Endothelial cell of umbilical vein (primary cell): ENCODE results near the gene CNOT1. TPM values are rescaled to one million over a fixed set of nuclear protein-coding genes. Genes with fewer than 3 reads are reported as not detected.

Source experiments
- BruUV-seq: library from RNA; stranded (reverse); fragments of 400-500 nt; replicated peaks from 2 replicates; lab custom pipeline; 2021; lab: Mats Ljungman, UMichigan
- CTCF ChIA-PET: fragments of 300-600, 350-600 bp; sonication (Branson Sonifier 250); formaldehyde crosslinking; loops from one replicate; lab custom pipeline; 2021; ENCODE audit warnings: antibody characterized with exemption, inconsistent platforms; lab: Charles Lee
- POLR2A ChIA-PET: fragments of 300-600, 350-600 bp; sonication (Branson Sonifier 250); formaldehyde crosslinking; loops from one replicate; lab custom pipeline; 2021; ENCODE audit warnings: antibody characterized with exemption, inconsistent platforms; lab: Charles Lee
- DNase-seq: peaks from one replicate; pipeline ENCODE4 v3.0.0-alpha.2; 2011; ENCODE audit warnings: low read depth, low spot score
- FAIRE-seq: peaks from 2 replicates; lab custom pipeline; 2011; peaks lifted over from hg19 to GRCh38; lab: Jason Lieb, UNC
- H2AFZ ChIP-seq: 2 replicates; pipeline ENCODE4 v1.6.0; 2012; ENCODE audit warnings: low read depth, low read length, control low read depth, inconsistent platforms
- H3K27ac ChIP-seq: 2 replicates; pipeline ENCODE4 v1.5.1; 2011; ENCODE audit warnings: low read depth, mild to moderate bottlenecking, control low read depth, low read length, moderate library complexity; ENCODE audit not compliant: insufficient read depth
- H3K27me3 ChIP-seq, 2 experiments: 2 replicates each; pipeline versions ENCODE4 v1.6.0 to v1.6.1; 2011; ENCODE audit warnings: low read length in 2 of 2, mixed read lengths in 1 of 2; ENCODE audit not compliant: control insufficient read depth in 2 of 2, insufficient read depth in 2 of 2
- H3K36me3 ChIP-seq, 2 experiments: 2 replicates in 1 of 2; 3 replicates in 1 of 2; pipeline ENCODE4 v1.5.1; 2011; ENCODE audit warnings: low read length in 2 of 2, mild to moderate bottlenecking in 1 of 2, moderate library complexity in 1 of 2; ENCODE audit not compliant: control insufficient read depth in 2 of 2, insufficient read depth in 2 of 2; ENCODE audit errors: extremely low read depth in 1 of 2
- H3K4me1 ChIP-seq: 3 replicates; pipeline ENCODE4 v1.5.1; 2011; ENCODE audit warnings: mild to moderate bottlenecking, low read length; ENCODE audit not compliant: control insufficient read depth, insufficient read depth; ENCODE audit errors: extremely low read depth
- H3K4me2 ChIP-seq: 2 replicates; pipeline ENCODE4 v1.6.1; 2011; ENCODE audit warnings: low read length, control low read depth, mixed read lengths; ENCODE audit not compliant: insufficient read depth
- H3K4me3 ChIP-seq, 3 experiments: fragments of 200-600 bp in 1 of 3; sonication (generic), shearing (Covaris generic) in 1 of 3; replicated peaks in 1 of 3; 2 replicates each; pipeline ENCODE4 v1.5.1; 2011 to 2016; ENCODE audit warnings: control low read depth in 3 of 3, low read length in 3 of 3, mild to moderate bottlenecking in 2 of 3, inconsistent platforms in 1 of 3, low read depth in 1 of 3, moderate library complexity in 1 of 3; ENCODE audit not compliant: insufficient read depth in 1 of 3
- H3K79me2 ChIP-seq: 2 replicates; pipeline ENCODE4 v1.6.0; 2012; ENCODE audit warnings: low read length, inconsistent platforms; ENCODE audit not compliant: control insufficient read depth, insufficient read depth
- H3K9ac ChIP-seq: replicated peaks from 2 replicates; pipeline ENCODE3; 2011; ENCODE audit warnings: low read length, control low read depth; ENCODE audit not compliant: insufficient read depth; ENCODE audit errors: extremely low read depth
- H3K9me1 ChIP-seq: replicated peaks from 3 replicates; pipeline ENCODE4 v1.6.0; 2011; ENCODE audit warnings: mild to moderate bottlenecking, low read length; ENCODE audit not compliant: control insufficient read depth, insufficient read depth; ENCODE audit errors: extremely low read depth
- H3K9me3 ChIP-seq: replicated peaks from 2 replicates; pipeline ENCODE4 v1.5.1; 2012; ENCODE audit warnings: low read length, inconsistent platforms; ENCODE audit not compliant: control insufficient read depth, insufficient read depth
- H4K20me1 ChIP-seq: replicated peaks from 2 replicates; pipeline ENCODE3; 2011; ENCODE audit warnings: mild to moderate bottlenecking, low read length; ENCODE audit not compliant: control insufficient read depth, insufficient read depth; ENCODE audit errors: extremely low read depth
- CTCF ChIP-seq, 2 donors: IDR thresholded peaks; 1 replicate in 1 of 2; 2 replicates in 1 of 2; pipeline ENCODE4 v1.5.1; 2011; ENCODE audit warnings: low read length in 2 of 2, mild to moderate bottlenecking in 2 of 2, moderate library complexity in 2 of 2, control low read depth in 1 of 2, inconsistent platforms in 1 of 2, low read depth in 1 of 2; ENCODE audit not compliant: insufficient read depth in 1 of 2; ENCODE audit errors: extremely low read depth in 1 of 2
- EZH2 ChIP-seq: IDR thresholded peaks from 2 replicates; pipeline ENCODE4 v1.6.1; 2012; ENCODE audit warnings: borderline replicate concordance, low read depth, mild to moderate bottlenecking, moderate library complexity, low read length, inconsistent platforms; ENCODE audit not compliant: severe bottlenecking
- FOS ChIP-seq: IDR thresholded peaks from 2 replicates; pipeline ENCODE4 v1.6.1; 2011; ENCODE audit warnings: mild to moderate bottlenecking, low read length, moderate library complexity, borderline replicate concordance; ENCODE audit not compliant: insufficient read depth
- GATA2 ChIP-seq: IDR thresholded peaks from 2 replicates; pipeline ENCODE4 v1.7.0; 2011; ENCODE audit warnings: low read depth, mild to moderate bottlenecking, moderate library complexity, mixed read lengths, low read length; ENCODE audit not compliant: insufficient read length, insufficient read depth
- JUN ChIP-seq: IDR thresholded peaks from 2 replicates; pipeline ENCODE4 v1.6.1; 2011; ENCODE audit warnings: borderline replicate concordance, low read depth; ENCODE audit not compliant: insufficient read length, insufficient read depth
- MAX ChIP-seq: IDR thresholded peaks from 2 replicates; pipeline ENCODE4 v1.6.1; 2011; ENCODE audit not compliant: insufficient read depth, insufficient read length
- MYC ChIP-seq: IDR thresholded peaks from one replicate; pipeline ENCODE4 v1.6.1; 2011; ENCODE audit warnings: mild to moderate bottlenecking, low read depth, low read length
- POLR2A ChIP-seq: IDR thresholded peaks from 2 replicates; pipeline ENCODE4 v1.6.1; 2012; ENCODE audit warnings: low read depth, mild to moderate bottlenecking, control low read depth, low read length
- POLR2AphosphoS5 ChIP-seq: IDR thresholded peaks from 2 replicates; pipeline ENCODE4 v1.6.1; 2012; ENCODE audit warnings: low read depth, mild to moderate bottlenecking, control low read depth, low read length, moderate library complexity; ENCODE audit not compliant: insufficient read depth
- dilution Hi-C: fragments of 300-500 bp; cut with MboI; formaldehyde crosslinking; loops from one replicate; pipeline ENCODE4 v1.15.0; 2019; ENCODE audit warnings: low sequenced_read_pairs; ENCODE audit not compliant: extremely low pct_ligation_motif_present
- intact Hi-C: fragments of 100-400 bp; cut with micrococcal nuclease; formaldehyde crosslinking; loops from one replicate; pipeline ENCODE4 v1.10.0; 2022
- polyA plus RNA-seq, 4 experiments: library from polyadenylated mRNA; depleted of rRNA in 3 of 4; stranded (reverse) in 3 of 4; unstranded in 1 of 4; fragments of >200 nt; gene quantifications; 2 replicates each; pipeline versions ENCODE4 v1.2.1 to v1.2.3, GENCODE V29; 2011 to 2012; ENCODE audit warnings: missing spikeins in 1 of 4
- total RNA-seq: library from RNA; stranded (reverse); gene quantifications from 2 replicates; pipeline ENCODE4 v1.2.3, GENCODE V29; 2021

The CNOT1 gene
- total and polyA plus RNA-seq, 2 donors (not counting 3 experiments of a cell fraction or from before 2014, with no cell fraction given): 142 to 151 TPM

GRCh38 chr16:58497468-58497867, 132.2 kb downstream of the CNOT1 start:
- POLR2A ChIA-PET: no interaction called here

More at GRCh38 chr16:58497468-58497867, 132.2 kb downstream of the CNOT1 start:
- H3K9me1 ChIP-seq: no peaks in the 10 kb centered on the region
- H3K36me3 ChIP-seq: peaks cover 0 to 5% of the 10 kb centered on the region in 2 experiments
- no peak overlapping the region for H3K27ac ChIP-seq
- CTCF ChIA-PET: no interaction called here
- no peaks in the 10 kb centered on the region for H4K20me1 ChIP-seq
- intact Hi-C loops: loop anchor here (5.0 kb wide), 1 partner anchor 260 kb away; no protein-coding TSS in a partner anchor
- H3K9ac ChIP-seq: no peak overlapping the region
- BruUV-seq: no TSS peak
- DNase-seq (no peak), FAIRE-seq (no peak)
- no peak for TF ChIP-seq POLR2A
- no peak for TF ChIP-seq POLR2AphosphoS5
- TF ChIP-seq MAX: no peak
- no peak for TF ChIP-seq GATA2
- TF ChIP-seq MYC: no peak
- TF ChIP-seq CTCF (IDR thresholded peaks at IDR 0.05; ENCODE audit: extremely low read depth in 1 of 2, insufficient read depth in 1 of 2, low read depth in 1 of 2, low read length in 2 of 2): no peak
- no peak for TF ChIP-seq EZH2
- no peak for TF ChIP-seq FOS
- no peak for TF ChIP-seq JUN
- H2AFZ ChIP-seq: no peak overlapping the region
- H3K79me2 ChIP-seq: no peaks in the 10 kb centered on the region
- H3K4me1 ChIP-seq: no peaks in the 10 kb centered on the region
- no peaks in the 10 kb centered on the region for H3K9me3 ChIP-seq
- no peaks in the 10 kb centered on the region for H3K27me3 ChIP-seq
- H3K4me3 ChIP-seq: no peak overlapping the region
- H3K4me2 ChIP-seq: no peak overlapping the region
- dilution Hi-C loops: no loop called here
